ENCODE results near the gene BTNL9.
"Not testable (repeated sequence)": the region's sequence is repeated elsewhere in the genome, so short reads cannot be mapped to it uniquely, and the experiment has no call there.

The BTNL9 gene

GRCh38 chr5:181063514-181063913 lies 23.4 kb downstream of the BTNL9 start:
- no peak for DNase-seq

DNA sequence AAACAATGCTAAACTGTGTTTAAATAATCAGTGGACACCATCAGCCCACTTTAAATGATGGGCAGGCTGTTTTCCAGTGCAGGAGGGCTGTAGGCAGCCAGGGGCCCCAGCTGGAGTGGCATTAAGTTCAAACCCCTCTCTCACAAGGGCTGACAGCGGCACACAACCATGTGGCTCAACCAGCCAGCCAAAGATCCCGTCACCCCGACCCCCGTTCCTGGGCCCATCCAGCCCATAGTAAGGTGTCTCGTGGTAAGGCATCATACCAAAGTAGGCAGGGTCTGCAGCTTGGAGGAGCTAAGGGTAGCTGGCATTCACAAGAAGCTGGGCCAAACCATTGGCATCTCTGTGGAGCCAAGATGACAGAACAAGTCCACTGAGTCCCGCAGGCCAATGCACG lies 24.9 kb downstream of the BTNL9 start:
- DNase-seq: no peak

DNA sequence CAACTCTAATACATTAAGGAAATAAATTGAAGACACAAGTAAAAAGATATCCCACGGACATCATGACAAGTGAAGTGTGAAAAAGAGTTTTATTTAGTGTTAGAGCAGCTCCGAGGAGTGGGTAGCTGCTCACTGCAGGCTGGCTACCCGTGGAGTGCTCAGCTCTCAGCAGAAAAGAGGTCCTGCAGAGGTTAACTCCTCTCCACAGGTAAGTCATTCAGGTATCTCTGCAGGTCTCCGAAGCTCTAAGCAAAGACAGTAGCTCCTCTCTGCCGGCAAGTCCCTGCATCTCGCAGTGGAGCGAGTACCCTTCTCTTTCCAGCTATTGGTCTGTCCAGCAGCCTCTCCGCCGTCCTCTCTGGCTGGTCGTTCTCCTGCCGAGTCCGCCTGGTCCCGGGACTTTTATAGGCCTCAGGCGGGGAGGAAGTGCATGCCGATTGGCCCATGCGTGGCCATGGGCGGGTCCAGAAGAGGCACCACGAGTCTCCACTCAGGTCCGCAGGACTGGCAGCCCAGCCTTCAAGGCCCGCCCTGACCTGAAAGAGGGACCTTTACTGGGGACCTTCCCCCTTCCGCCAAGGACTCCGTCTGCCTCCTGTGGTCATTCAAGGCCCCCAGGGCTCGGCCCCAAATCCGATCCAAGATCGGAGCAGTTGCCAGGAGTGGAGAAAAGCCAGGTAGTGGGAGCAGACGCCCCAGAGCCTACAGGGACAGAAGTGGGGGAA lies 29.9 kb downstream of the BTNL9 start:
- DNase-seq: no peak

- no peak for DNase-seq
Observed at GRCh38 chr5:181070523-181070922, 30.5 kb downstream of the BTNL9 start.

DNA sequence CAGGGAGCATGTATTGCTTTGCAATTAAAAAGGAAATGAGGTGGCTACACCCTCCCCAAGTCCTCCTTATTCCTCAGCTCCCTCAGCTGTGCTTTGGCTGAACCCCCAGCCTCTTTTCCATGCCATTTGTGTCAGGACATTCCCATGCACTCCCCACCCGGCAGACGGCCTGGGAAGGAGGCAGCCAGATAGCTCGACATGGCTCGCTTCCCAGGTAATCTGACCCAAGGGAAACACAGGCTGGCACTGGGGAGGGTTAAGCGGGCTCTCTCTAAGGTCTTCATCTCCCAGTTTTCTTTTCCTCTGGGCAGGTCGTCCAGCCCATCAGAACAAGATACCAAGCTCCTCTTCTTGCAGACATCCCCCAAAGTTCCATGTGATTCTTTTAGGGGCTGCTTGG lies 31.2 kb downstream of the BTNL9 start:
- no peak for DNase-seq

DNA sequence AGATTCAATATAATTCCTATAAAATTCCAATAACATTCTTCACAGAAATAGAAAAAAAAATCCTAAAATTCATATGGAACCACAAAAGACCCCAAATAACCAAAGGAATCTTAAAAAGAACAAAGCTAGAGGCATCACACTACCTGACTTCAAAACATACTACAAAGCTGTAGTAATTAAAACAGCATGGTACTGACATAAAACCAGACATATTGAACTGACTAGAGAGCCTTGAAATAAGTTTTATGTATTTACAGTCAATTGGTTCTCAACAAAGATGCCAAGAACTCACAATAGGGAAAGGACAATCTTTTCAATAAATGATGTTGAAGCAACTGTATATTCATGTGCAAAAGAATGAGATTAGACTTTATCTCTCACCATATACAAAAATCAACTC lies 36.9 kb downstream of the BTNL9 start:
- no peak for DNase-seq

GRCh38 chr5:181081989-181082388 lies 41.9 kb downstream of the BTNL9 start:
- DNase-seq: no peak

- no peak for DNase-seq
Observed at GRCh38 chr5:181084621-181085195, 44.6 kb downstream of the BTNL9 start.

GRCh38 chr5:181086026-181086883 lies 46.2 kb downstream of the BTNL9 start:
- no peak for DNase-seq

- no peak for DNase-seq
Observed at GRCh38 chr5:181086884-181087205, 46.8 kb downstream of the BTNL9 start.

DNA sequence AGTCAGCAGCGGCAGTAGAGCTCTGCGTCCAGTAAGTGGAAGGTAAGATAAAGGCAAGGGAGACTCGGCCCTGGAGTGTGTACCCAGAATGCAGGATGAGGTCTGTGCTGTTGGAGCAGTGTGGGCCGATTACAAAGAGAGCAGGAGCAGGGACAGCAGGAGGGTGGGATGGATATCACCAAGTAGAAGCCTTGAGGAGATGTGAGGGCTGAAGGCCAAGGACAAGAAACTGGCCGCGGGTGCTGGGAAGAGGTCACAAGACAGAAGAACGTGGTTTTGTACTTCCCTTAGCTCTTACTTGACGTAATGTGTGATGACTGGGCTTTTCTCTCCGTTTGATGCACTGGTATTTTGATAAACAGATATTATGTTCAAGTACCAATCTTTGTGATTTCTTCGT lies 47.2 kb downstream of the BTNL9 start:
- DNase-seq: no peak

GRCh38 chr5:181088289-181088688 lies 48.2 kb downstream of the BTNL9 start:
- no peak for DNase-seq

- DNase-seq: no peak
Observed at GRCh38 chr5:181092428-181092827, 52.4 kb downstream of the BTNL9 start.

DNA sequence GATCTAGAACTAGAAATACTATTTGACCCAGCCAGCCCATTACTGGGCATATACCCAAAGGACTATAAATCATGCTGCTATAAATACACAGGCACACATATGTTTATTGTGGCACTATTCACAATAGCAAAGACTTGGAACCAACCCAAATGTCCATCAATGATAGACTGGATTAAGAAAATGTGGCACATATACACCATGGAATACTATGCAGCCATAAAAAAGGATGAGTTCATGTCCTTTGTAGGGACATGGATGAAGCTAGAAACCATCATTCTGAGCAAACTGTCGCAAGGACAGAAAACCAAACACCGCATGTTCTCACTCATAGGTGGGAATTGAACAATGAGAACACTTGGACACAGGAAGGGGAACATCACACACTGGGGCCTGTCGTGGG lies 55.1 kb downstream of the BTNL9 start:
- not testable (repeated sequence) for DNase-seq

DNA sequence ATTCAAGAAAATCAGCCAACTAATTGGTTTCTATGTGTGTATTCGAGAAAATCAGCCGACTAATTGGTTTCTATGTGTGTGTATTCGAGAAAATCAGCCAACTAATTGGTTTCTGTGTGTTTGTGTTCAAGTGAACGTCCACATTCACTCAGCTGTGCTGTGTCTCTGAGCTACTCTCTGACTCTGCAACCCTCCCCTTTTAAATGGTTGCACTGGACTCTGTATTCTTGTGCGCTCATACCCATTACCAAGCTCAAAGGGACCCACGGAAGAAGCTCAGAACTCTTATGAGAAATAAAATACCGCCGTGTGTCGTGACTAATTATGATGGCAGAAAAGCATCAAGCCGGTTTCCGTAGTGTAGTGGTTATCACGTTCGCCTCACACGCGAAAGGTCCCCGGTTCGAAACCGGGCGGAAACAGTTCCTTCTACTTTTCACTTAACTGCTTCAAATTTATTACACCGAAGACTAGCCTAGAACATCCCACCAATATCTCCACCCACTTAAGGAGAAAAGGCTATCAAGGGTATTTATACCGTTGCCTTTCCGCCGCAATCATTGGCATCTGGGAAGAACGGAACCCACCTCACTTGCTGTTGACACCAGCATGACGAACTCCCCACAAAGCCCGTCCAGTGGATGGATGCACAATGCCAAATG lies 56.8 kb downstream of the BTNL9 start:
- not testable (repeated sequence) for DNase-seq

DNA sequence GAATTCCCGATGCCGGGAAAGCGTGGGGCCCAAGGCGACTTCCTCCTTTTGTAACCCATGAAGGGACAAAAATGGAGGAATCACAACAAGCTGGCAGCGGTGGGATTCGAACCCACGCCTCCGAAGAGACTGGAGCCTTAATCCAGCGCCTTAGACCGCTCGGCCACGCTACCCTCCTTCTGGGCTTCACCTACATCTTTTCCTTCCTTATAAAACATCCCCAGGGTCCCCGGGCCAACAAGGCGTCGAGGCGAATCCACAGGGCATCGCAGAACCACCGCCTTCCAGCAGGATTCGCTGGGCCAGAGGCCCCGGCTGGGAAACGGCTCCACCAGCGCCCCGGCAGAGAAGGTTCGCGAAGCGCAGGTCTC lies 57.3 kb downstream of the BTNL9 start:
- DNase-seq: not testable (repeated sequence)

DNA sequence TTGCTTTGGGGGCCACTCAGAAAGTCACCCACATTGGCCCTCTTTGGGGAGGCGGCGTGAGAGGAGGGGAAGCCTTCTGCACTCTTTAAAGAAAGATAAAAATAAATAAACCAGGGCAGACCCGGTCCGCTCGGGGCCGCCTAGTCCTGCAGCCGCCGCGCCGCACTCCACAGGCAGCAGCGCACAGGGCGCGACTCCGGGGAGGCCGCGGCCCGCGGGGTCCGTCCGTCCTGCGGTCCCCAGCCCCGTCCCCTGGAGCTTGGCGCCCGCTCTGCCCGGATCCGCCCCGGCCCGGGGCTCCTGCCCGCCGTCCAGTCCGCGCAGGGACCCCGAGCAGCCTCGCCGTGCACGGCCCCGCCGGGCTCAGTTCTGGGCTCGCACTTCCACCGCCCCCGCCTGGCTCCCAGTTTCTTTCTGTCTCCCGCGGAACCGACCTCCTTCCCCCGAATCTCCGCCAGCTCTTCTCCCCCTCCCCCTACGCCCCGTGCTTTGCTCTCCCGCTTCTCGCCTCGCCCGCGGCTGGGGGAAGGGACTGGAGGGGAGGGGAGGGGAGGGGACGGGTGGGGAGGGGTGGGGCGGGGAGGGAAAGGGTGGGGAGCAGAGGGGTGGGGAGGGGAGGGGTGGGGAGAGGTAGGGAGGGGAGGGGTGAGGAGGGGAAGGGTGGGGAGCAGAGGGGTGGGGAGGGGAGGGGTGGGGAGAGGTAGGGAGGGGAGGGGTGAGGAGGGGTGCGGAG lies 57.9 kb downstream of the BTNL9 start:
- not testable (repeated sequence) for DNase-seq

DNA sequence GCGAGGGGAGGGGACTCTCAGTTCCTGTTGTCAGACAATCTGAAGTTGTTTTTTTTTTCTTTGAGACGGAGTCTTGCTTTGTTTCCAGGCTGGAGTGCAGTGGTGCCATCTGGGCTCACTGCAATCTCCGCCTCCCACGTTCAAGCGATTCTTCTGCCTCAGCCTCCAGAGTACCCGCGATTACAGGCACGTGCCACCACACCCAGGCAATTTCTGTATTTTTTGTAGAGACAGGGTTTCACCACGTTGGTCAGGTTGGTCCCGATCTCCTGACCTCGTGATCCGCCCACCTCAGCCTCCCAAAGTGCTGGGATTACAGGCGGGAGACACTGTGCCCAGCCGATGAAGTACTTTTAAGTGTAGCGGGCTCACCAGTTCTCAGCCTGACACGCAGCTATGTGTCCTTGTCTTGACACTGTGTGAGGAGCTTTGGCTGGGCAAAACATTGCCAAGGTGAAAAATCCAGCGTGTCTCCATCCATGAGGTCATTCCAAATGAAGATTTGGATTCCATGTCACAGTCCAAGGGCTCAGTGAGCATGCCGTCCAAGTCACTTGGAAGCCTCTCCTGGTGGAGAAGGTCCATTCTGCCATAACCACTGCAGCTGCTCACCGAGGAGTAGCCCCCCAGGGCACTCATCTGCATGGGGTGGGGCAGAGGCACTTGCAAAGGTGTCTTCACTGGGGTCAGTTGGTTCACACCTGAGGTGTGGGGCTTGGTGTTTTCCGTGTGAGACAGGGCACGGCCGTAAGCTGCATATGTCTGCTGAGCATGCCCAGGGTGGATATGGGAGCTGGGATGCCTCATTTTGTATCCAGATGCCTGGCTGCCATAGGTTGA lies 58.9 kb downstream of the BTNL9 start:
- no peak for DNase-seq

DNA sequence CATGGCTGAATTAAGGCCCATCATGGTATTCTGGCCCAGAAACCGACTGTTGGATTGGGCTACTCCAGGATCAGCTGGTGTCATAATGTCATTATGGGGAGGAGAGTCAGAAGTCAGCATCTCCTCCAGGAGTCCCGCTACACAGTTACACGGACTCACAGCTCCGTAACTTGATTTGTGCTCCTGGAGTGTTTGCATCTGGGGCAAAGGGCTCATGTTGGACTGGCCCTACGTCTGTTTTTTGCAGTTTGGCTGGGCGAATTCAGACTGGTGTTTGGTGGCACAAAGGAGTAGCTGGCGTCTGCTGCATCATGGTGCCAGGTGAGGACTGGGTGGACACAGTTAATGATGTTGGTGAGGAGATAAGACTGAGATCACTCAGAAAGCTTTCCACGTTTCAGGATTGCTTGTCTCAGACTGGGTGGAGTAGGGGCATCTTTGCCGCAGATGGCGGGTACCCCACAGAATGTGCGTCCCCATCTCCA lies 59.6 kb downstream of the BTNL9 start:
- DNase-seq: no peak

DNA sequence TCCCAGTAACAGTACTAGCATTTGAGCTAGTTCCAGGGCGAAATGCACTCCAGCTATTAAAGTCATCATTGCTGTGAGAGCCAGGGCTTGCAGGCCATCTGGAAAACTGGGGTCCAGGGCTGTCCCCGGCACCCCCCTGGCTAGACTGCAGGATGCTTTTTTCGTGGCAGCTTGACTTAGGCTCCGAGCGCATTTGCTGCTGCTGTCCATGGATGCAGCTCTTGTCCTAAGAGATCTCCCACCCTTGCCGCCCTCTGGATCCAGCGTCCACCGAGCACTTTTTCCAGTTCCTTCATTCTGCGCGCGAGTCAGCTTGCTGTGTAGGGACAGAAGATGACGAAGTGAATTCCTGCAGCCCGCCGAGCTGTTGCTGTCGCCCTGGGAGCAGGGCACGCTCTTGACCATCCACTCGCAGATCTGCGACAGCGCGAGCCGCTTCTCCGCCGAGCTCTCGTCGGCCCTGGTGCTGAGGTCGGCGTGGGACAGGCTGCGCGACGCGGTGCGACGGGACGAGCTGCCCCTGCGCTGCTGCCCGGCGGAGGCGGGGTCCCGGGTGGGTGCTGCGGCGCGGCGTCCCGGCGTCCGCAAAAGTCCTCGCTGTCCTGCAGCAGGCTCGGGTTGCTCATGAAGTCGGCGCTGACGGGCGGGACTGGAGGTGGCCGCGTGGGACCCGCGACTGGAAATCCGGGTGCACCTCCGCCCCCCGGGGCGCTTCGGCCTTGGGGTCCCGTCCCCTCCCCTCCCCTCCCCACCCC lies 60.2 kb downstream of the BTNL9 start:
- DNase-seq: no peak

DNA sequence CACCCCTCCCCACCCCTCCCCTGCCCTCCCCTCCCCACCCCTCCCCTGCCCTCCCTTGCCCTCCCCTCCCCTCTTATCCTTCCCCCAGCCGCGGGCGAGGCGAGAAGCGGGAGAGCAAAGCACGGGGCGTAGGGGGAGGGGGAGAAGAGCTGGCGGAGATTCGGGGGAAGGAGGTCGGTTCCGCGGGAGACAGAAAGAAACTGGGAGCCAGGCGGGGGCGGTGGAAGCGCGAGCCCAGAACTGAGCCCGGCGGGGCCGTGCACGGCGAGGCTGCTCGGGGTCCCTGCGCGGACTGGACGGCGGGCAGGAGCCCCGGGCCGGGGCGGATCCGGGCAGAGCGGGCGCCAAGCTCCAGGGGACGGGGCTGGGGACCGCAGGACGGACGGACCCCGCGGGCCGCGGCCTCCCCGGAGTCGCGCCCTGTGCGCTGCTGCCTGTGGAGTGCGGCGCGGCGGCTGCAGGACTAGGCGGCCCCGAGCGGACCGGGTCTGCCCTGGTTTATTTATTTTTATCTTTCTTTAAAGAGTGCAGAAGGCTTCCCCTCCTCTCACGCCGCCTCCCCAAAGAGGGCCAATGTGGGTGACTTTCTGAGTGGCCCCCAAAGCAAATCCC lies 61.1 kb downstream of the BTNL9 start:
- DNase-seq: not testable (repeated sequence)
